Measurements from ENCODE around the gene THY1.
A peak's percentile ranks its signal among the peaks of the same experiment; 100 is the strongest.

The THY1 gene

DNA sequence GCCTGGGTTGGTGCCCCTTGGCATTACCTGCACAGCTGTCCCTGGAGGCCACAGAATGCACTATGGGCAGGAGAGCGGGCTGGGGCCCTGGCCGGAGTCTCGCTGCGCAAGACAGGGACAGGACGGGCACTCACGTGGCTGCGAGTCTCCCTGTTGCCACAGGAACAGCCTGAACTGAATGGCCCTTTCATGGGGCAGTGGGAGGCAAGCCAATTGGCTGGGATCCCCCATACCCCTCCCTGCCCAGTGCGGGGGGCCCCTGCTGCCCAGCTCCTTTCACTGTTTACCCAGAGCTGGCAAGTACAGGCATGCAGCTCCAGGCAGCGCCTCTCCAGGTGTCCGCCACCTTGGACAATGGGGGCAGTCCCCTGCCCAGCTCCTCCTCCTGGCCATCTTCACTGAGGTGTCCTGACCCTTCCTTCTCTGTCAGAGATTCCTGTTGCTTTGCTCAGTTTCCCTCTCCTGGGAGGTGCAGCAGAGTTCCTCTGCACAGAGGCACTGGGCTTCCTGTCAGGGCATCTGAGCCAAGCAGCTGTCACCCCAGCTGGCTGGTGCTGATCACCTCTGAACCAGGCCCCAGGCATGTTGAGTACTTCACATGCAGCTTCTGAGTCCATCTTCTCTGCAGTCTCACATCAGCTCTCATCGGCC lies 46.6 kb downstream of the THY1 start:
- H3K4me3 ChIP-seq (ENCODE audit: low read depth, low read length), result no peak overlapping the region
- TF ChIP-seq, protein P1, sequence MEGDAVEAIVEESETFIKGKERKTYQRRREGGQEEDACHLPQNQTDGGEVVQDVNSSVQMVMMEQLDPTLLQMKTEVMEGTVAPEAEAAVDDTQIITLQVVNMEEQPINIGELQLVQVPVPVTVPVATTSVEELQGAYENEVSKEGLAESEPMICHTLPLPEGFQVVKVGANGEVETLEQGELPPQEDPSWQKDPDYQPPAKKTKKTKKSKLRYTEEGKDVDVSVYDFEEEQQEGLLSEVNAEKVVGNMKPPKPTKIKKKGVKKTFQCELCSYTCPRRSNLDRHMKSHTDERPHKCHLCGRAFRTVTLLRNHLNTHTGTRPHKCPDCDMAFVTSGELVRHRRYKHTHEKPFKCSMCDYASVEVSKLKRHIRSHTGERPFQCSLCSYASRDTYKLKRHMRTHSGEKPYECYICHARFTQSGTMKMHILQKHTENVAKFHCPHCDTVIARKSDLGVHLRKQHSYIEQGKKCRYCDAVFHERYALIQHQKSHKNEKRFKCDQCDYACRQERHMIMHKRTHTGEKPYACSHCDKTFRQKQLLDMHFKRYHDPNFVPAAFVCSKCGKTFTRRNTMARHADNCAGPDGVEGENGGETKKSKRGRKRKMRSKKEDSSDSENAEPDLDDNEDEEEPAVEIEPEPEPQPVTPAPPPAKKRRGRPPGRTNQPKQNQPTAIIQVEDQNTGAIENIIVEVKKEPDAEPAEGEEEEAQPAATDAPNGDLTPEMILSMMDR (IDR thresholded peaks at IDR 0.05; ENCODE audit: low read depth, low read length), result no peak

- TF ChIP-seq, protein P1 (IDR thresholded peaks at IDR 0.05; ENCODE audit: low read depth, low read length), result no peak
These were observed 47.4 kb downstream of the THY1 start for GRCh38 chr11:119375337-119376196.

DNA sequence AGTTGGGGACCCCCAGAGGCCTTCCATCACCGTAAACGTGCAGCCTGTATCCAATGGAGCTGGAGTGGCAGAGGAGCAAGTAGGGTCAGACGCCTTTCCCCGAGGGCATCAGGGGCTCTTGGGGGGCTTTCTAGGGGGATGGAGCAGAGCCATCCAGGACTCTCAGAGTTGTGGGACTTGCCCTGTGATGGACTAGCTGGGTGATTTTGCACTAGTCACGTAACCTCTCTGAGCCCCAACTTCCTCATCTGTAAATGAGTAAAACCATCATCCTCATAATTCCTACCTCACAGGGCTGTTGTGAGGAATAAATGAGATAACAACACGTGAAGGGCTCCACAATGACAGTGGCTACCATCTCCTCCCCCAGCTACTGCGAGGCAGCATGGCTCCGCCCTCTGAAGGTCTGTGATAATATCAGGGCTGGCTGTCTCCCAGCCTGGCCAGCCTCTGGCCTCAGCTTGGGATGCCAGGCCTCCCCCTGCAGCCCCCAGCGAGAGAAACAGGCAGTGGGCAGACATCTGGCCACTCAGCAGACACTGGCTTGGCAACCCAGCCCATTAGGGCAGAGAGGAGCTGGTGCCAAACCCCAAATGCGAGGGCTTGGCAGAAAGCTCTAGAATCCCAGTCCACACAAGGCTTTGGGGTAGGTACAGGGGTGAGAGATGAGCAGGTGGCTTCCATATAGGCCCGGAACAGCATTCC lies 48.2 kb downstream of the THY1 start:
- TF ChIP-seq, protein P1 (IDR thresholded peaks at IDR 0.05; ENCODE audit: low read depth, low read length), result no peak
- no peak overlapping the region for H3K4me3 ChIP-seq (ENCODE audit: low read depth, low read length)

More at GRCh38 chr11:119375337-119376196, 47.4 kb downstream of the THY1 start:
- H3K4me3 ChIP-seq (ENCODE audit: low read depth, low read length), result no peak overlapping the region

DNA sequence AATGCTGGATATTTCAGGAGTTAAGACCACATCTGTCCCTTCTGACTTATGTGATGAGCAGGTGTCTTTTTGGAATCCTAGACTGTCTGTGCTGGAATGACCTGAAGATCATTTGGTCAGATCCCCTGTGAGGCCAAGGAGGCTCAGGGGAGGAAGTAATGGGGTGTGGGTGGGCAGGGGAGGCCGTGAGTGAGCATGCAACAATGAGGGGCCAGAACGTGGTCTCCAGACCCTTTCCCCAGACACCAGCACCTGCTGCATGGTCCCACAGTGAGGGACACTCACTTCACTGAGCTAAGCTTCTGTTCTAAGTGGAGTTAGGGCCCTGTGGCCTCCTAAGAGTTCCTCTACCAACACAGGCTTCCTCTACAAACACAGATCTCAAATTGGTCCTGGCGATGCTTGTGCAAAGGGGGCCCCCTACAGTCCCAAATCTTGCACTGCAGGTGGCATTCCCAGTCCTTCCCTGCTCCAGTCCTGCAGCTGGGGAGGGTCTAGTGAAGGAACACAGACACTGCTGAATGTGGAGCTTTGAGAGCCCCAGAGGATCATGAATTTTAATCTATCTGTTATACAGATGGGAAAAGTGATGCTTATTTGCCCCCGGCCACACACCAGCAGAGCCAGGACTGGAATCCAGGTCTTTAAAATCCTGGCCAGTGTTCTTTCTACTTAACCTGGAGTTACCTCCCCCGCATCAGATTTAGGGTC lies 48.9 kb downstream of the THY1 start:
- TF ChIP-seq, protein P1 (IDR thresholded peaks at IDR 0.05; ENCODE audit: low read depth, low read length), result peak; percentile 96
- H3K4me3 ChIP-seq (ENCODE audit: low read depth, low read length), result no peak overlapping the region

GRCh38 chr11:119373059-119373920 lies 49.7 kb downstream of the THY1 start:
- TF ChIP-seq, protein P1 (IDR thresholded peaks at IDR 0.05; ENCODE audit: low read depth, low read length), result no peak

More at GRCh38 chr11:119373059-119373920, 49.7 kb downstream of the THY1 start:
- H3K4me3 ChIP-seq (ENCODE audit: low read depth, low read length), result no peak overlapping the region

Data from WI38 (cell line).